Measurements from ENCODE around the gene GALP. TPM values are rescaled to one million over a fixed set of nuclear protein-coding genes. Genes with fewer than 3 reads are reported as not detected.

The GALP gene
- total and polyA plus RNA-seq, 2 experiments from 2014 or later, result not detected

DNA sequence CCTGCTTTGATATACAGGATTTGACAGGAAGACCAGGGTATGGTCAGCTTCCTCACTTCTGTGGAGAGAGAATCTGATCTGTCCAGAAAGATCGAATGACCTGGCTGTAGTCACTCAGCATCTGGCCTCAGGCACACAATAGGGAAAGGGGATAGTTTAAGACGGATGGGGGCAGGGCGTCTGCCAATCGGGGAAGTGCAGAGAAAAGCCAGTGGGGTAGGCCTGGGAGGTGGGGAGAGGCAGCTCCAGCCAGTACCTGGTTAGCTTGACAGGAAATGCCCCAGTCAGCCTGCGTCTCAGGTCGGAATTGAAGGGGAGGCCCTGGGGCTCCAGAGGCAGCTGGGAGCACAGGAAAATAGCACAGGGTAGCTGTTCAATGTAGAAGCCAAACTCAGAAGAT, 22.3 kb upstream of the GALP start:
- H4K20me1 ChIP-seq (replicated peaks; ENCODE audit: insufficient read depth), result 0 out of 2 replicates have a peak, but pooled peaks cover 6% of the 10 kb centered on the region
- TF ChIP-seq STAT1 (IDR thresholded peaks at IDR 0.05; ENCODE audit: unreplicated experiment) (no peak), CREB1 (CRISPR knock-in tag; IDR thresholded peaks at IDR 0.05; ENCODE audit: low read depth) (no peak), ZNF331 (CRISPR knock-in tag; IDR thresholded peaks at IDR 0.05; ENCODE audit: low read depth) (no peak), ZNF114 (CRISPR knock-in tag; IDR thresholded peaks at IDR 0.05) (no peak), JUNB (IDR thresholded peaks at IDR 0.05; ENCODE audit: unreplicated experiment) (no peak), NANOG (IDR thresholded peaks at IDR 0.05; ENCODE audit: borderline replicate concordance) (no peak), EZH2 (IDR thresholded peaks at IDR 0.05; ENCODE audit: low read depth, unreplicated experiment) (no peak), EZH2phosphoT487 (IDR thresholded peaks at IDR 0.05; ENCODE audit: unreplicated experiment) (no peak)
- TF ChIP-seq, protein P1, sequence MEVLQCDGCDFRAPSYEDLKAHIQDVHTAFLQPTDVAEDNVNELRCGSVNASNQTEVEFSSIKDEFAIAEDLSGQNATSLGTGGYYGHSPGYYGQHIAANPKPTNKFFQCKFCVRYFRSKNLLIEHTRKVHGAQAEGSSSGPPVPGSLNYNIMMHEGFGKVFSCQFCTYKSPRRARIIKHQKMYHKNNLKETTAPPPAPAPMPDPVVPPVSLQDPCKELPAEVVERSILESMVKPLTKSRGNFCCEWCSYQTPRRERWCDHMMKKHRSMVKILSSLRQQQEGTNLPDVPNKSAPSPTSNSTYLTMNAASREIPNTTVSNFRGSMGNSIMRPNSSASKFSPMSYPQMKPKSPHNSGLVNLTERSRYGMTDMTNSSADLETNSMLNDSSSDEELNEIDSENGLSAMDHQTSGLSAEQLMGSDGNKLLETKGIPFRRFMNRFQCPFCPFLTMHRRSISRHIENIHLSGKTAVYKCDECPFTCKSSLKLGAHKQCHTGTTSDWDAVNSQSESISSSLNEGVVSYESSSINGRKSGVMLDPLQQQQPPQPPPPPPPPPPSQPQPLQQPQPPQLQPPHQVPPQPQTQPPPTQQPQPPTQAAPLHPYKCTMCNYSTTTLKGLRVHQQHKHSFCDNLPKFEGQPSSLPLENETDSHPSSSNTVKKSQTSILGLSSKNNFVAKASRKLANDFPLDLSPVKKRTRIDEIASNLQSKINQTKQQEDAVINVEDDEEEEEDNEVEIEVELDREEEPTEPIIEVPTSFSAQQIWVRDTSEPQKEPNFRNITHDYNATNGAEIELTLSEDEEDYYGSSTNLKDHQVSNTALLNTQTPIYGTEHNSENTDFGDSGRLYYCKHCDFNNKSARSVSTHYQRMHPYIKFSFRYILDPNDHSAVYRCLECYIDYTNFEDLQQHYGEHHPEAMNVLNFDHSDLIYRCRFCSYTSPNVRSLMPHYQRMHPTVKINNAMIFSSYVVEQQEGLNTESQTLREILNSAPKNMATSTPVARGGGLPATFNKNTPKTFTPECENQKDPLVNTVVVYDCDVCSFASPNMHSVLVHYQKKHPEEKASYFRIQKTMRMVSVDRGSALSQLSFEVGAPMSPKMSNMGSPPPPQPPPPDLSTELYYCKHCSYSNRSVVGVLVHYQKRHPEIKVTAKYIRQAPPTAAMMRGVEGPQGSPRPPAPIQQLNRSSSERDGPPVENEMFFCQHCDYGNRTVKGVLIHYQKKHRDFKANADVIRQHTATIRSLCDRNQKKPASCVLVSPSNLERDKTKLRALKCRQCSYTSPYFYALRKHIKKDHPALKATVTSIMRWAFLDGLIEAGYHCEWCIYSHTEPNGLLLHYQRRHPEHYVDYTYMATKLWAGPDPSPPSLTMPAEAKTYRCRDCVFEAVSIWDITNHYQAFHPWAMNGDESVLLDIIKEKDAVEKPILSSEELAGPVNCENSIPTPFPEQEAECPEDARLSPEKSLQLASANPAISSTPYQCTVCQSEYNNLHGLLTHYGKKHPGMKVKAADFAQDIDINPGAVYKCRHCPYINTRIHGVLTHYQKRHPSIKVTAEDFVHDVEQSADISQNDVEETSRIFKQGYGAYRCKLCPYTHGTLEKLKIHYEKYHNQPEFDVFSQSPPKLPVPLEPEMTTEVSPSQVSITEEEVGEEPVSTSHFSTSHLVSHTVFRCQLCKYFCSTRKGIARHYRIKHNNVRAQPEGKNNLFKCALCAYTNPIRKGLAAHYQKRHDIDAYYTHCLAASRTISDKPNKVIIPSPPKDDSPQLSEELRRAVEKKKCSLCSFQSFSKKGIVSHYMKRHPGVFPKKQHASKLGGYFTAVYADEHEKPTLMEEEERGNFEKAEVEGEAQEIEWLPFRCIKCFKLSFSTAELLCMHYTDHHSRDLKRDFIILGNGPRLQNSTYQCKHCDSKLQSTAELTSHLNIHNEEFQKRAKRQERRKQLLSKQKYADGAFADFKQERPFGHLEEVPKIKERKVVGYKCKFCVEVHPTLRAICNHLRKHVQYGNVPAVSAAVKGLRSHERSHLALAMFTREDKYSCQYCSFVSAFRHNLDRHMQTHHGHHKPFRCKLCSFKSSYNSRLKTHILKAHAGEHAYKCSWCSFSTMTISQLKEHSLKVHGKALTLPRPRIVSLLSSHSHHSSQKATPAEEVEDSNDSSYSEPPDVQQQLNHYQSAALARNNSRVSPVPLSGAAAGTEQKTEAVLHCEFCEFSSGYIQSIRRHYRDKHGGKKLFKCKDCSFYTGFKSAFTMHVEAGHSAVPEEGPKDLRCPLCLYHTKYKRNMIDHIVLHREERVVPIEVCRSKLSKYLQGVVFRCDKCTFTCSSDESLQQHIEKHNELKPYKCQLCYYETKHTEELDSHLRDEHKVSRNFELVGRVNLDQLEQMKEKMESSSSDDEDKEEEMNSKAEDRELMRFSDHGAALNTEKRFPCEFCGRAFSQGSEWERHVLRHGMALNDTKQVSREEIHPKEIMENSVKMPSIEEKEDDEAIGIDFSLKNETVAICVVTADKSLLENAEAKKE (CRISPR knock-in tag; IDR thresholded peaks at IDR 0.05), result no peak
- TF ChIP-seq, protein P2, sequence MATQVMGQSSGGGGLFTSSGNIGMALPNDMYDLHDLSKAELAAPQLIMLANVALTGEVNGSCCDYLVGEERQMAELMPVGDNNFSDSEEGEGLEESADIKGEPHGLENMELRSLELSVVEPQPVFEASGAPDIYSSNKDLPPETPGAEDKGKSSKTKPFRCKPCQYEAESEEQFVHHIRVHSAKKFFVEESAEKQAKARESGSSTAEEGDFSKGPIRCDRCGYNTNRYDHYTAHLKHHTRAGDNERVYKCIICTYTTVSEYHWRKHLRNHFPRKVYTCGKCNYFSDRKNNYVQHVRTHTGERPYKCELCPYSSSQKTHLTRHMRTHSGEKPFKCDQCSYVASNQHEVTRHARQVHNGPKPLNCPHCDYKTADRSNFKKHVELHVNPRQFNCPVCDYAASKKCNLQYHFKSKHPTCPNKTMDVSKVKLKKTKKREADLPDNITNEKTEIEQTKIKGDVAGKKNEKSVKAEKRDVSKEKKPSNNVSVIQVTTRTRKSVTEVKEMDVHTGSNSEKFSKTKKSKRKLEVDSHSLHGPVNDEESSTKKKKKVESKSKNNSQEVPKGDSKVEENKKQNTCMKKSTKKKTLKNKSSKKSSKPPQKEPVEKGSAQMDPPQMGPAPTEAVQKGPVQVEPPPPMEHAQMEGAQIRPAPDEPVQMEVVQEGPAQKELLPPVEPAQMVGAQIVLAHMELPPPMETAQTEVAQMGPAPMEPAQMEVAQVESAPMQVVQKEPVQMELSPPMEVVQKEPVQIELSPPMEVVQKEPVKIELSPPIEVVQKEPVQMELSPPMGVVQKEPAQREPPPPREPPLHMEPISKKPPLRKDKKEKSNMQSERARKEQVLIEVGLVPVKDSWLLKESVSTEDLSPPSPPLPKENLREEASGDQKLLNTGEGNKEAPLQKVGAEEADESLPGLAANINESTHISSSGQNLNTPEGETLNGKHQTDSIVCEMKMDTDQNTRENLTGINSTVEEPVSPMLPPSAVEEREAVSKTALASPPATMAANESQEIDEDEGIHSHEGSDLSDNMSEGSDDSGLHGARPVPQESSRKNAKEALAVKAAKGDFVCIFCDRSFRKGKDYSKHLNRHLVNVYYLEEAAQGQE (IDR thresholded peaks at IDR 0.05; ENCODE audit: unreplicated experiment), result no peak
- TF ChIP-seq, protein P3, sequence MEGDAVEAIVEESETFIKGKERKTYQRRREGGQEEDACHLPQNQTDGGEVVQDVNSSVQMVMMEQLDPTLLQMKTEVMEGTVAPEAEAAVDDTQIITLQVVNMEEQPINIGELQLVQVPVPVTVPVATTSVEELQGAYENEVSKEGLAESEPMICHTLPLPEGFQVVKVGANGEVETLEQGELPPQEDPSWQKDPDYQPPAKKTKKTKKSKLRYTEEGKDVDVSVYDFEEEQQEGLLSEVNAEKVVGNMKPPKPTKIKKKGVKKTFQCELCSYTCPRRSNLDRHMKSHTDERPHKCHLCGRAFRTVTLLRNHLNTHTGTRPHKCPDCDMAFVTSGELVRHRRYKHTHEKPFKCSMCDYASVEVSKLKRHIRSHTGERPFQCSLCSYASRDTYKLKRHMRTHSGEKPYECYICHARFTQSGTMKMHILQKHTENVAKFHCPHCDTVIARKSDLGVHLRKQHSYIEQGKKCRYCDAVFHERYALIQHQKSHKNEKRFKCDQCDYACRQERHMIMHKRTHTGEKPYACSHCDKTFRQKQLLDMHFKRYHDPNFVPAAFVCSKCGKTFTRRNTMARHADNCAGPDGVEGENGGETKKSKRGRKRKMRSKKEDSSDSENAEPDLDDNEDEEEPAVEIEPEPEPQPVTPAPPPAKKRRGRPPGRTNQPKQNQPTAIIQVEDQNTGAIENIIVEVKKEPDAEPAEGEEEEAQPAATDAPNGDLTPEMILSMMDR (conservative IDR thresholded peaks at IDR 0.05; ENCODE audit: low read depth in 2 of 2), result no peak
- TF ChIP-seq, protein P4, sequence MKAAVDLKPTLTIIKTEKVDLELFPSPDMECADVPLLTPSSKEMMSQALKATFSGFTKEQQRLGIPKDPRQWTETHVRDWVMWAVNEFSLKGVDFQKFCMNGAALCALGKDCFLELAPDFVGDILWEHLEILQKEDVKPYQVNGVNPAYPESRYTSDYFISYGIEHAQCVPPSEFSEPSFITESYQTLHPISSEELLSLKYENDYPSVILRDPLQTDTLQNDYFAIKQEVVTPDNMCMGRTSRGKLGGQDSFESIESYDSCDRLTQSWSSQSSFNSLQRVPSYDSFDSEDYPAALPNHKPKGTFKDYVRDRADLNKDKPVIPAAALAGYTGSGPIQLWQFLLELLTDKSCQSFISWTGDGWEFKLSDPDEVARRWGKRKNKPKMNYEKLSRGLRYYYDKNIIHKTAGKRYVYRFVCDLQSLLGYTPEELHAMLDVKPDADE (IDR thresholded peaks at IDR 0.05), result no peak
- Mint-ChIP-seq H3K27ac (peak overlapping the region; percentile 84), H3K27me3 (ENCODE audit: insufficient read depth, low read depth, poor library complexity) (peaks cover 5% of the 10 kb centered on the region), H3K36me3 (ENCODE audit: low read depth) (peaks cover 39% of the 10 kb centered on the region), H3K9me3 (peaks cover 5% of the 10 kb centered on the region; the same call in 2 of the 3 replicates), H3K4me1 (peaks cover 18% of the 10 kb centered on the region), H3K4me3 (peak overlapping the region; percentile 23; the same call in 1 of the 3 replicates)
- ATAC-seq, result peak; percentile 92
- peak; percentile 90 for DNase-seq (ENCODE audit: low spot score)
- peak overlapping the region; percentile 24 for H3K4me2 ChIP-seq
- no peaks in the 10 kb centered on the region for H3K36me3 ChIP-seq (ENCODE audit: insufficient read depth)
- peak overlapping the region; percentile 87 for H3K27ac ChIP-seq (ENCODE audit: low read depth)
- peaks cover 16% of the 10 kb centered on the region for H3K4me1 ChIP-seq (ENCODE audit: insufficient read depth)
- peaks cover 15% of the 10 kb centered on the region for H3F3A ChIP-seq (replicated peaks; ENCODE audit: low read depth)
- H2AFZ ChIP-seq, result no peak overlapping the region
- no peaks in the 10 kb centered on the region for H3K27me3 ChIP-seq (ENCODE audit: insufficient read depth)
- peak overlapping the region; percentile 23 for H3K4me3 ChIP-seq
- H3K9me2 ChIP-seq (ENCODE audit: insufficient read depth), result 0 out of 2 replicates have a peak, but pooled peaks cover 4% of the 10 kb centered on the region
- H3K79me2 ChIP-seq (replicated peaks; ENCODE audit: insufficient read depth), result peaks cover 14% of the 10 kb centered on the region
